HPDE6-E6E7 (cell line): Measurements from ENCODE around the gene DZIP1L.
"Not testable (repeated sequence)": the region's sequence is repeated elsewhere in the genome, so short reads cannot be mapped to it uniquely, and the experiment has no call there.

Experiments
- DNase-seq: peaks from one replicate; pipeline ENCODE4 v3.0.0; 2011; ENCODE audit warnings: missing footprints; ENCODE audit errors: extremely low spot score

The DZIP1L gene

DNA sequence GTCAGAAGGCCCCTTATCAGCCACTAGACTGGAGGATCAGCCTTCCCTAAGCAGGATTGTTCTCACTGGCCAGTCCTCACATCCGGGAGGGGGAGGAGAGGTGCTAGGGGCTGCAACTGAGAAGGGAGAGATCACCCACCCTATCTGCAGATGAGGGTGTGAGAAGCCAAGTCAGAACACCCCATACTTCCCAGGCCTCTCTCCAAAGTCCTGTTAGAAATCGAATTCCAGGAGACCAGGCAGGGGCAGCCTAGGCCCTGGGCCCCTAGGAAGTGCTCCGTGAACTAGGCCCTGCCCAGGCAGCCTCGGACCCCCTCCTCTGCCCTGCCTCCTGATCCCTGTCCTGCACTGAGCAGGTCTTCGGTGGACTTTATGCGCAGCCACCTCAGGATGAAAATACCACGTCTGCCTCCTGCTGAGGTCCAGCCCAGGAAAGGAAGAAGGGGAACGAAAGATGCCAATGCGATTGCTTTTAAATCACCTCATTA is 933 bp downstream of the DZIP1L start:
- DNase-seq: no peak

DNA sequence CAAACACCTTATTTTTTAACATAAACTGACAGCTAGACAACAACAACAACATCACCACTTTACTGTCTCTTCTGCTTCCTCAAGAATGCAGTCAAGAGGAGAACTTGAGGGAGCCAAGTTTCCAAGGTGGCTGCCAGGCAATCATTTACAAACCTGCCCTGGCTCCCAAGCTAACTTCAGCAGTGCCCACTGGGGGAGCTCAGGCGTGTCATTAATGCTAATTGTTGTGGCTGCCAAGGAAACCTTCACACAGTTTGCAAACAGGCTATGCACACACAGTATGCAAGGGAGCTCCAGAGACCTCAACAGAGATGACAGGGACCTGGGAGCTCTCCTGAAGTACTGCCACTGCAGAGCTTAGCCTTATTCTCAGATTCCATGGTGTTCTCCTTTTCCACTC is 2.1 kb downstream of the DZIP1L start:
- no peak for DNase-seq

DNA sequence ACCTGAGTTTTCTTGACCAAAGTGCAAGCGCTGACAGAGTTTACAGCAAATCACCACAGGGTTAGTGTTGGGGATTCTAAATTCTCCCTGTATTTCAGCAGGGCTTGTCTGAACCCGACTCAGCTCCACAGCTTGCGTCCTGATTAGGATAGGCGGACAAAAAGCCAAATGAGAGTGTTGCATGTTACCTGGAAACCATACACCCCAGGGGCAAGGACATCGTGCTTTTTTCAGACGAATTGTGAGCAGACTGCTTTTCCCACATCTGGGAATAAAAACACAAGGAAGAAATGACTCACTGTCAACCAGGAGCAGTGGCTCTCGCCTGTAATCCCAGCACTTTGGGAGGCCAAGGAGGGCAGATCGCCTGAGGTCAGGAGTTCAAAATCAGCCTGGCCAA is 3.0 kb downstream of the DZIP1L start:
- no peak for DNase-seq

DNA sequence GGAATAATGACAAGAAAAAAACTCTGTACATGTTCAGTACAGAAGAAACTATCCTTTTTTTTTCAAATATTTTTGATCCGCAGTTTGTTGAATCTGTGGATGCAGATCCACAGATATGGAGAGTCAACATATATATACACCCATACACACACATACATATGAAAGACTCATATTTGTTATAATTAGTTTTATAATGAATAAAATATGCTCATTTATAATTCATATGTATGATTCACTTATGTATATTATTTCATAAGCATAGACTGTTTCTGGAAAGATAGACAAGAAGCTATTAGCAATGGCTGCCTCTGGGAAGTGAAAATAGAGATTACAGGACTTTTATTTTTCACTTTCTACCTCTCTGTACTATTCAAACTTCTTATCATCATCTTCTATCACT is 9.8 kb downstream of the DZIP1L start:
- no peak for DNase-seq

DNA sequence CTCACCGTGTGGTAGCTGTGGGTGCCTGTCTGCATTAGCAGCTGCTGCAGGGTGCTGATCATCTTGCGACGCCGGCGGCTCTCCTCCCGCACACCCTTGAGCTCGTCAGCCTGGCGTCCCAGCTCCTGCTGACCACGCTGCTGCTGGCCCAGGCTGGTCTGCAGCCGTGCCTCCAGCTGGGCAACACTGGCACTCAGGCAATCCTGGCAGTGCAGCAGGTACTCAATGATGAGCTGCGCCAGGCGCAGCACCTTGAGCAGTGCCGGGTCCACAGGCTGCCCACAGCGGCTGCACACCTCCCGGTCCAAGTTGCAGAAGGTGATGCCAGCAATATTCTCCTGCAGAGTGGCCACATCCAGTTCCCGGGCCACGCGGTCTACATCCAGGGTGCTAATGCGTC is 11.9 kb downstream of the DZIP1L start:
- no peak for DNase-seq

DNA sequence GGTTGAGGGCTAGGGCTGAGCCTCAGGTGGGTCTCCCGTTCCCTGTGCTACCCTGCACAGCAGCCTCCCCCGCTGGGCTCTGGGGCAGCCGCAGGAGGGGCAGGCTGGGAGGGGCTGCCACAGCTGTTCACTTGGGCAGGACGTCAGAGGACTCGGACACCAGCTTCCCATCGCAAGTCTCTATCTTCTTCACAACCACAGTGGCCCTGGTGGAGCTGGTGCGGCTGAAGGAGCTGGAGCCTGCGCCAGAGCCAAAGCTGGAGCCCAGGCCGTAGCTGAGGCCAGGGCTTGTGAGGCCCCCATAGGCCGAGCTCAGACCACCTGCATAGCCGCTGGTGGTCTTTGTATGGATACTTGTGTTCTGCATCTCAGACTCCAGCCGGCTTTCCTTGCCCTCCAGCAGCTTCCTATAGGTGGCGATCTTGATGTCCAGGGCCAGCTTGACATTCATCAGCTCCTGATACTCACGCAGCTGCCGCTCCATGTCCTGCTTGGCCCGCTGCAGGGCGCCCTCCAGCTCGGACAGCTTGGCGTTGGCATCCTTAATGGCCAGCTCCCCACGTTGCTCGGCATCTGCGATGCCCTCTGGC is 14.0 kb downstream of the DZIP1L start:
- DNase-seq: not testable (repeated sequence)

DNA sequence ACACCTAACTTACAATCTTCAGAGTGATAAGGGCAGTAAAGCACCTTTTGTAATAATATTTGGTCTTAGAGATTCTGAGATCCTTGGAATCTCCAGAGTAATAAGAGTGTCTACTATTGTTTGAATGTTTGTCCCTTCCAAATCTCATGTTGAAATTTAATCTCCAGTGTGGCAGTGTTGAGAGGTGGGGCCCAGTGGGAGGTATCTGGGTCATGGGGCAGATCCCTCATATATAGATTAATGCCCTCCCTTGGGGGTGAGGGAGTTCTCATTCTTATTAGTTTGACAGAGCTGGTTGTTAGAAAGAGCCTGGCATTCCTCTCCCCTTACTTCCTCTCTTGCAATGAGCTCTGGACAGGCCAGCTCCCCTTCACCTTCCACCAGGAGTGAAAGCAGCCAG is 16.0 kb downstream of the DZIP1L start:
- DNase-seq: no peak

DNA sequence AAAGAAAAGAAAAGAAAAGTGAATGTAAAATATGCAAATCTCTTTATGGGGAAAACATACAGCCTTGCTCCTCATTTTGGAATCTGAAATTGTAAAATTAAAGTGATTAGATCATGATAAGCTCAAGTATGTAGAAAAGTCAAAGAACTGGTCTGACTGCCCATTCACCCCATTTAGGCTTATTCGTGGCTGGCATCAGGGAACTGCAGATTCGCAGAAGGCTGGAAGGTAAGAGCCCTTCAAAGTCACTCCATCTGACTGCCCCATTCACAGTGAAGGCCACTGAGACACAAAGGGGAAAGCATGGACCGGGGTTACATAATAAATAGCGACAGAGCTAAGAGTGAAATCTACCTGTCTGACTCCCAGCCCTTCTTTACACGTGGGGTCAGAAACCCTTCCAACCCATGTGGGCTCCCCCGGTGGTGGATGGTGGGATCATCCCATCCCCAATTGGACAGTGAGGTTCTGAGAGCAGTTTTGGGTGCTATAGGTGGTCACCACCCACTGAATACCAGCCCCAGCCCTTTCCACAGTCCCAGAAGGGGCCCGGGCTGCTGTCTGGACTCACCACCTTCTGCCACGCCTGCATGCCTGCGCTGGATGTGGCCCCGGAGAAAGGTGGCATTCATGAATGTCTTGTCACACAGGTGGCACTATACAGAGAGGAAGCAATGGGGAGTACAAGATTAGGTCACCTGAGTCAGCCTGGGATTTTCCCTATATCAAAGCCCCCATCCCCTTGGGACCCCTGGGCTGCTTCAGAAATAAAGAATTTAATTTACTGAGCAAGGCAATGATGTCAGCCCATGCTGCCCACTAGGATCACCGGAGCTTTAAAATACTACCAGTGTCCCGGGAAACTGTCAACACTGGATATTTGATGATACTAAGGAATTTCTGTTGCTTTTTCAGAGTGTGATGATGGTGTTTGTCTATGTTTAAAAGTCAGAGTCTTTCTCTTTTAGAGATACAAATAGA is 17.9 kb downstream of the DZIP1L start:
- DNase-seq: no peak

DNA sequence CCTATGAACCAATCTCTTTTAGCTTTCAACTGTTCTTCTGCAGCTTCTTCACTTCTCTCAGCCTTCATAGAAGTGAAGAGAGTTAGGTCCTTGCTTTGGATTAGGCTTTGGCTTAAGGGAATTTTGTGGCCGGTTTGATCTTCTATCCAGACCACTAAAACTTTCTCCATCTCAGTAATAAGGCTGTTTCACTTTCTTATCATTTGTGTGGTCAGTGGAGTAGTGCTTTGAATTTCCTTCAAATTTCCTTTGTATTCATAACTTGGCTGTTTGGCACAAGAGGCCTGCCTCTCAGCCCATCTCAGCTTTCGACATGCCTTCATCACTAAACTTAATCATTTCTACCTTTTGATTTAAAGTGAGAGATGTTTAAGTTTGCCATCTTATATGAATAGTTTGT is 21.7 kb downstream of the DZIP1L start:
- no peak for DNase-seq

DNA sequence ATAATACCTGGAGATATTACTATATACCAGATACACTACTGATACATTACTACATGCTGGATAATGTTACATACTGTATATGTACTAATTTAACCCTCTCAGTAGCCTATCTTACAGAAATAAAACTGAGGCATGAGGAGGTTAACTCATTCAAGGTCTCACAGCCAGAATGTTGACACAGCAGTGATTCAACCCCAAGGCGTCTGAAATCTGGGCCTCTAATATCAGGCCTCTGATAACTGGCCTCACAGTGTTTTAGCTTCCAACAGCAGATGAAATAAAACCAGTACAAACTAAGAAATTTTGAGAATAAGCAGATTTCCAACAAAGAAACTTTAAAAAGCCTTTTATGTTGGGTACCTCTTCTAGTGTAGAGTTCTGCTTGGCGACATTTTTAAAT is 23.4 kb downstream of the DZIP1L start:
- no peak for DNase-seq

DNA sequence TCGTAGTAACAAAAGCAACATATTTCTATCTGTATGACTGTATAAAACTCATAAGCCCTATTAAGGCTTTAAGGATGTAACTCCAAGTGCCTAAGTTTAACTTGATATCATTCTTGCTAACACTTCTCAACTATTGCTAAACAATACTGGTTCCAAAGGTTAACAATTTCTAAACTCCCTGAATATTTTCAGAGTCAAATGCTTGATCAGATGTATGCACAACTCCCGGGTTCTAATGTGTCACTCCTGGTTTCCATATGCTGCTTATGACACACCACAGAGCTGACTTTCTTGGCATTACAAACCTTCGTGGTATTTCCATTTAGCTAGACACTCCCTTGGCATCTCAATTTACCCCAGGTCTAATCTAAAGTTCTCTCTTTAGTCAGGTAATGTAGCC is 26.3 kb downstream of the DZIP1L start:
- DNase-seq: peak; percentile 53

DNA sequence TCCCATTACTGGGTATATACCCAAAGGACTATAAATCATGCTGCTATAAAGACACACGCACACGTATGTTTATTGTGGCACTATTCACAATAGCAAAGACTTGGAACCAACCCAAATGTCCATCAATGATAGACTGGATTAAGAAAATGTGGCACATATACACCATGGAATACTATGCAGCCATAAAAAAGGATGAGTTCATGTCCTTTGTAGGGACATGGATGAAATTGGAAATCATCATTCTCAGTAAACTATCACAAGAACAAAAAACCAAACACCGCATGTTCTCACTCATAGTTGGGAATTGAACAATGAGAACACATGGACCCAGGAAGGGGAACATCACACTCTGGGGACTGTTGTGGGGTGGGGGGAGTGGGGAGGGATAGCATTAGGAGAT is 29.7 kb downstream of the DZIP1L start:
- DNase-seq: not testable (repeated sequence)

DNA sequence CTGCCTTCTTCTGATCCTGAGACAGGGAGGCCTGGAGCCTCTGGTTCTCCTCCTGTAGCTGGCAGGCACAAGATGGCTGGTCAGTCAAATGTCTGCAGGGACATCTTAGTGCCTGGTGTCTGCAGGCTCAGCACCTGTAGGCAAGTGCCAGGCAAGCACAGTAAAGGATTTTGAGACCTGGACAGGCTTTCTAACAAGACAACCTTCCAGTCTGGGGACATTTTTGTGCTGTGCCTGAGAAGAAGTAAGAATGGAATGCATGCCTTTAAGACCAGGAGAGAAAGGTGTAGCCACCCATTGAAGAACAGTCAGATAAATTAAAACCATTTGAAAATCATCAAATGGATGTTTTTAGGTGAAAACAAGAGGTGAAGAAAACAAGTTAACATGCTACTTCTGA is 31.2 kb downstream of the DZIP1L start:
- no peak for DNase-seq

DNA sequence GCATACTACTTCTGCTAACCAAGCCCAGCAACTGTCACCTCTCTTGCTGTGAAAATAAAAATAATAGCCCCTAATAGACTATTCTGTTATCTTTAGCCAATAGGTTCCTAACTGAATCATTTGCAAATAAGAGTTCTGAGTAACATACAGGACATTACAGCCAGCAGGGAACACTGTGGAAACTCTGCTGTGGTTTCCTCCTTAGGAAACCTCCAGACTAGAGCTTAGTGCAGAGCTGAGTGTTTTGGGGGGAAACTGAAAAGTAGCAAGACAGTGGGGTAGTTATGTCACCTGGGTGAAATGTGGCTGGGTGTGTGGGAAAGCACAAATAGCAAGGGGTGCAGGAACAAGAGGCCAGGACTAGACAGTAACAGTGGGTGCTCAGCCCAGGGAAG is 32.4 kb downstream of the DZIP1L start:
- DNase-seq: no peak

DNA sequence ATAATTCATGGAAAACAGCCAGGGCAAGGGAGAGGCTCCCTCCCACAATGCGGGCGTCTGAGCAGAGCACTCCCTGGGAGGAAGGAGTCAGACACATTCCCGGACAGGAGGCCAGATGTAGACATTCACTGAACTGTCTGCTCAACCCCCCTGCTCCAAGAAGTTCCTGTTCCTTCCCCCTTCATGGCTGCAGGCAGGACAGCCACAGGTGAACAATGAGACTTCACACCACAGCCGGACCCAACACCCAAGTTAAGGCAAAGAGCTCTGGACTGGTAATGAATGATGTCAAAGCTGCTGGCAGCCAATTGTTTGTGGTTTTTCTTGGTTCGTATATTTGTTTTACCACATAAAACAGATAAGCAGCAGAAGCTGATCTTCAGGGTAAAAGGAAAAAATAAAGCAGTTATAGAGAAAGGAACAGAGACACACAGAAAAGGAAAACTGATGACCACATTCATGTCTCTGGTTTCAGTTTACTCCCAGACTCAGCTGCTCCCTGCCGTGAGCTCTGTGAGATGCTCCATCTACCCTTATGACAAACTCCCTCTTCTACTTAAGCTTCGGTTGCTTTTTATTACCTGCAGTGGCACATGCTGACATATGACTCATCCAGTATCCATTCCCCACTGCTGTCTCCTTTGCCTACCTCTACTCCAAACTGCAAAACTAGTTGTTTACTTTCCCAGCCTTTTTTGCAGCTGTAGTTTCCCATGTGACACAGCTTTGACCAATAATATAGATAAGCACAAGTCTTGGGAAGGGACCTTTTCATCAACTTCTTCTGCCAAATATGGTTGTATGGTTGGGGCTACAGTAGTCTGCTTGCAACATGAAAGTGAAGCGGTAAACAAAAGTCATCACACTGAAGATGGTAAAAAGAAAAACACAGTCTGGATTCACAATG is 33.1 kb downstream of the DZIP1L start:
- DNase-seq: peak; percentile 57

DNA sequence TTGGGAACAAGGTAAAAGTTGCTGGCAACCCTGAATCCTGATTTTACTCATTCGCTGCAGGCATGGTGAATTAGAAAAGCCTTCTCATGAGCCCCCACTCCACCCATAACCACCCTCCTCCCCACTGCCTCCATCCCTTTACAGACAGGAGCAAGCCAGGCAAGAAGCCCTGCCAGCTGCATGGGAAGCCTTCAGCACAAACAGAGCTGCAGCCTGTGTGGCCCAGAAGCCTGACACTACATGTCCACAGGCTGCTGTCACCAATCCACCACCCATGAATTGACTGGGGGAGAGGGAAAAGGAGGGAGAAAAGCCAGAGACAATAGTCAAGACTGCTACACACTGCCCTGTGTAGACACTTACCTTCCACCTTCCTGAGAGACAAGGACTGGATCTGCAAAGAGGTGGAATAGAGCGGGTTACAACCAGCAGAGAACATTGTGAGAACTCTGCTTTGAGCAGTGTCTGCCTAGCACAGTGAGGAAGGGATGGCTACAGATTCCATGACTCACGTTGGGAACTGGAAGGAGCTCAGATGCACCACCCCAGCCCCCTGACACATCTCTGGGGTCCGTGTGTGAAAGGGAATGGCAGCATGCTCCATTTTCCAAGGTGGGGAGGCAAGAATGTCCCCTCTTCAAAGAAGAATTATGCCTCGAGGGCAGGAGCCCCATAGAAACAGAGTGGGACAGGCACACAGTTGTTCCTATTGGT is 33.9 kb downstream of the DZIP1L start:
- no peak for DNase-seq

DNA sequence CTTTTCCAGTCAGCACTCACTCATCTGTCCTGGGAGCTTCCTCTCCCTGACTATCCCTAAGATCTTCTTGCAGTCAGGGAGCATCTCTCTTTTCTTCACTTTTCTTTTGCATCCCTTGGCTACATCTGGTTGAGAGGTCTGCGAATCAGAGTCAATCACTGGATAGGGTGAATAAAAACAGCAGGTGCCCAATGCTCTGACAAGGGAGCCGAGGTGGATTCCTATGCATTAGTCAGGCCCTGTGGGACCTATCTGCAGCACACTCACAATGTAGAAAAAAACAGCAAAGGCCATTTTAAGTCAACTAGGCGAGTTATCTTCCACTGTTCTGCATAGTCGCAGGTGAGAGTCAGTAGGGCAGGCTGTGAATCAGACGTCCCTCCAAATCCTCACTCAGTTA is 35.5 kb downstream of the DZIP1L start:
- DNase-seq: no peak

DNA sequence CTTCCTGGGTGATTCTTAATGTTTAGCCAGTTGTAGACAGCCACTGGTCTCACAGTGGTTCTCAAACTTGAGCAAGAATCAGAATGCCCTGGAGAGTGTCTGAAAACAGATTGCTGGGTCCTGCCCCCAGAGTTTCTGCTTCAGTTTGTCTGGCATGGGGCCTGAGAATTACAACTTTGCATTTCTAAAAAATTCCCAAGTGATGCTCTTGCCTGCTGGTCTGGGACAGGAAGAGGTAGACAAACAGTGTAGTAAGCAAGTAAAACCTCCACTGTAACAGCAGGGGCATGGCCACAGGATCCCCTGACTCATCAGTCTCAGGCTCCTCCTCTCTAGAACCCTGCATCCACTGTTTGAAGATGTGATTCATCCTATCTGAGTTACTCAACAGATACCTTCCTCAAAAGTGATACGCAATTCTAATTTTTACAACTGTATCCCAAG is 36.5 kb downstream of the DZIP1L start:
- DNase-seq: peak; percentile 79

DNA sequence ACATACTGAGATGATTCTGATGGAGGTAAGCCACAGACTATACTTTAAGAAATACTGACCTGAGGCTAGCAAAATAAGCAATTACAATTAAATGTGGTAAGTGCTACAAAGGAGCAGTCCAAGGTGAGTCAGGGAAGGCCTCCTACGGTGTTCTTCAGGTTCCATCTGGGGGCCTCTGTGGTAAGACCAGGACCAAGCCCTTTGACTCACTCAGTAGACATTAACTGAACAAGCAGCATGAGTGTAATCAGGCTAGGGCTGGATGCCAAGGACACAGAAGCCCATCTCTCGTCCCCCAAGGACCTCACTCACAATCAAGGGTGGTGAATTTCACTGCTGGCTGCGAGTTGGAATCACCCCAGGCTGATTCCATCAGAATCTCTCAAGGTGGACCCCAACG is 37.3 kb downstream of the DZIP1L start:
- peak; percentile 27 for DNase-seq

DNA sequence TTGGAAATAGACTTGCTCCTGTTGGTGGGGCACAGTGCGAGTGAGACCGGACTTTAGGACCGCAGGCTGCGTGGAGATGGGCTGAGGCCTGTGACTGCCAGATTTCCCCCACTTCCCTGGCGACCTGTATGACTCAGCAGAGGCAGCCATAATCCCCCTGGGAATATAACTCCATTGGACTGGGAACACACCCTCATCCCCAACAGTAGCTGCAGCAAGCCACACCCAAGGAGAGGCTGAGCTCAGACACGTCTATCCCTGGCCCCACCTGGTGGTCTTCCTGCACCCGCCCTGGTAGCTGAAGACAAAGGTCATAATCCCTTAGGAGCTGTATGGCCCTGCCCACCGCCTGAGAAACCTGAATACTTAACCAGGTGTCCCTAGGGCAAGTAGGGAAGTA is 42.6 kb downstream of the DZIP1L start:
- DNase-seq: no peak

DNA sequence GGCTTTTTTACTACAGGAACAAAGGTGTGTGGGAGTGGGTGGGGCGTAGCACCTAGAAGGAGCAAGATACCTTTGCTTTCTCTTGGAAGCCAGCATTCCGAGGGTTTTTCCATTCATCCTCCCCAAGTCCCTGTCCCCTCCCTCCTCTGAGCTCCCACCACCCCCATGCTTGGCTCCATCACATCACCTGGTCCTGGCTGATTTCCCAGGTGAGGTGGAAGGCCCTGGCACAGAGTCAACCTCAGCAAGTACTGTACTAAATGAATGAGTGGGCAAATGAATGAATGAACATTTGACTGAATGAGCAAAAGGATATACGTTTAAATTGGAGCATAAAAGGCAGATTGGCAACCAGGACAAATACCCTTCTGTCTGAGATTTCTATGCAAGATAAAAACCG is 45.4 kb downstream of the DZIP1L start:
- no peak for DNase-seq
